DND-41 (cell line): Measurements from ENCODE around the gene MSL3B.

ENCODE experiments used
- EZH2 ChIP-seq: IDR thresholded peaks from 3 replicates; pipeline ENCODE4 v1.6.1; 2012; ENCODE audit warnings: borderline replicate concordance, low read depth, mild to moderate bottlenecking, moderate library complexity, low read length, inconsistent platforms; ENCODE audit not compliant: severe bottlenecking
- TF ChIP-seq, protein P1 (sequence below): IDR thresholded peaks from 2 replicates; pipeline ENCODE4 v1.5.1; 2012; ENCODE audit warnings: borderline replicate concordance, low read length, moderate library complexity, mild to moderate bottlenecking; ENCODE audit not compliant: poor library complexity, severe bottlenecking; ENCODE audit errors: extremely low read depth

DNA sequence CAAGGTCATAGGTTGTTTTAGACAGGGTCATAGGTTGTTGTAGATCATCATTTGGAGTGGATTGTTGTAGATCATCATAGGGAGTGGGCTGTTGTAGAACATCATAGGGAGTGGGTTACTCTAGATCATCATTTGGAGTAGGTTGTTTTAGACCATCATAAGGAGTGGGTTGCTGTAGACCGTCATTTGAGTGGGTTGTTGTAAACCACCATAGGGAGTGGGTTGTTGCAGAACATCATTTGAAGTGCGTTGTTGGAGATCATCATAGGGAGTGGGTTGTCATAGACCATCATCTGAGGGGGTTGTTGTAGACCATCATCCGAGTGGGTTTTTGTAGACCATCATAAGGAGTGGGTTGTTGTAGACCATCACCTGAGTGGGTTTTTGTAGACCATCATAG is 39.4 kb upstream of the MSL3B start:
- TF ChIP-seq, protein P1, sequence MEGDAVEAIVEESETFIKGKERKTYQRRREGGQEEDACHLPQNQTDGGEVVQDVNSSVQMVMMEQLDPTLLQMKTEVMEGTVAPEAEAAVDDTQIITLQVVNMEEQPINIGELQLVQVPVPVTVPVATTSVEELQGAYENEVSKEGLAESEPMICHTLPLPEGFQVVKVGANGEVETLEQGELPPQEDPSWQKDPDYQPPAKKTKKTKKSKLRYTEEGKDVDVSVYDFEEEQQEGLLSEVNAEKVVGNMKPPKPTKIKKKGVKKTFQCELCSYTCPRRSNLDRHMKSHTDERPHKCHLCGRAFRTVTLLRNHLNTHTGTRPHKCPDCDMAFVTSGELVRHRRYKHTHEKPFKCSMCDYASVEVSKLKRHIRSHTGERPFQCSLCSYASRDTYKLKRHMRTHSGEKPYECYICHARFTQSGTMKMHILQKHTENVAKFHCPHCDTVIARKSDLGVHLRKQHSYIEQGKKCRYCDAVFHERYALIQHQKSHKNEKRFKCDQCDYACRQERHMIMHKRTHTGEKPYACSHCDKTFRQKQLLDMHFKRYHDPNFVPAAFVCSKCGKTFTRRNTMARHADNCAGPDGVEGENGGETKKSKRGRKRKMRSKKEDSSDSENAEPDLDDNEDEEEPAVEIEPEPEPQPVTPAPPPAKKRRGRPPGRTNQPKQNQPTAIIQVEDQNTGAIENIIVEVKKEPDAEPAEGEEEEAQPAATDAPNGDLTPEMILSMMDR, result no peak
- TF ChIP-seq EZH2, result no peak
